ENCODE measurements around the gene DMAC2. TPM values are rescaled to one million over a fixed set of nuclear protein-coding genes. Genes with fewer than 3 reads are reported as not detected.
A peak's percentile ranks its signal among the peaks of the same experiment; 100 is the strongest.

The DMAC2 gene
- total RNA-seq, 1 donor from 2014 or later = 60.3 TPM

DNA sequence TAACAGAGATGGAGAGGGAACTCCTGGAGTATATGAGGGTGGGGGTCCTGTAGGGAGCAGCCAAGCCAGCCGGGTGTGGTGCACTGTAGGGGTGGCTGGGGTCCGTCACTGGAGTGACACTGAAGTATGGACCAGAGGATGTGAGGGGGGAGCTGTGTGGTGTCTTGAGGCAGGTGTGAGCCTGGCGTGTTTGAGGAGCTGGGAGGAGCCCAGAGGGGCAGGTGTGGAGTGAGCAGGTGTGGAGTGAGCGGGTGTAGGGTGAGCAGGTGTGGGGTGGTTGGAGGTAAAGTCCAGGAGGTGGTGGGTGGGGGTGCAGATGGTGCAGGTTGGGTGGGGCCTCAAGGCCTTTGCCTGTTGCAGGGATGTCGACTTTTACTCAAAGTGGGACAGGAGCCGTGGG is 18.4 kb downstream of the DMAC2 start:
- no peaks in the 10 kb centered on the region for H4K20me1 ChIP-seq (ENCODE audit: insufficient read depth, low read length)
- H3K4me3 ChIP-seq (ENCODE audit: insufficient read depth, low read depth, low read length) = no peak overlapping the region
- Mint-ChIP-seq H3K36me3 (ENCODE audit: low read depth, unreplicated experiment) (peaks cover 23% of the 10 kb centered on the region), H3K27ac (ENCODE audit: unreplicated experiment) (no peak overlapping the region), H3K27me3 (ENCODE audit: low read depth, unreplicated experiment) (no peaks in the 10 kb centered on the region), H3K4me1 (ENCODE audit: low read depth, unreplicated experiment) (no peaks in the 10 kb centered on the region), H3K4me3 (ENCODE audit: unreplicated experiment) (peak overlapping the region; percentile 20), H3K9me3 (ENCODE audit: unreplicated experiment) (no peaks in the 10 kb centered on the region)
- no peak overlapping the region for H2AFZ ChIP-seq (ENCODE audit: low read depth, low read length)
- peaks cover 4% of the 10 kb centered on the region for H3K36me3 ChIP-seq (ENCODE audit: insufficient read depth, low read length)
- H3K27ac ChIP-seq (ENCODE audit: low read depth, low read length) = no peak overlapping the region
- no peak for FAIRE-seq
- no peak overlapping the region for H3K9ac ChIP-seq (ENCODE audit: low read length)
- H3K4me2 ChIP-seq (ENCODE audit: low read length) = no peak overlapping the region
- no peak for DNase-seq (ENCODE audit: low read depth)
- H3K4me1 ChIP-seq (ENCODE audit: insufficient read depth, low read length) = no peaks in the 10 kb centered on the region
- no peaks in the 10 kb centered on the region for H3K79me2 ChIP-seq (ENCODE audit: insufficient read depth, low read length)
- no peaks in the 10 kb centered on the region for H3K27me3 ChIP-seq (ENCODE audit: insufficient read depth, low read length)
- no peaks in the 10 kb centered on the region for H3K9me3 ChIP-seq (ENCODE audit: insufficient read depth, low read depth, low read length)
- TF ChIP-seq CTCF (IDR thresholded peaks at IDR 0.05; ENCODE audit: insufficient read depth, low read depth, low read length) (no peak), EZH2 (IDR thresholded peaks at IDR 0.05; ENCODE audit: insufficient read depth, low read length) (no peak)

- Histone ChIP-seq H2AFZ (ENCODE audit: low read depth, low read length) (no peak overlapping the region), H3K4me2 (ENCODE audit: low read length) (no peak overlapping the region), H4K20me1 (ENCODE audit: insufficient read depth, low read length) (no peaks in the 10 kb centered on the region), H3K27me3 (ENCODE audit: insufficient read depth, low read length) (no peaks in the 10 kb centered on the region), H3K27ac (ENCODE audit: low read depth, low read length) (no peak overlapping the region), H3K9ac (ENCODE audit: low read length) (no peak overlapping the region), H3K79me2 (ENCODE audit: insufficient read depth, low read length) (no peaks in the 10 kb centered on the region), H3K9me3 (ENCODE audit: insufficient read depth, low read depth, low read length) (no peaks in the 10 kb centered on the region), H3K4me3 (ENCODE audit: insufficient read depth, low read depth, low read length) (no peak overlapping the region), H3K36me3 (ENCODE audit: insufficient read depth, low read length) (peaks cover 4% of the 10 kb centered on the region), H3K4me1 (ENCODE audit: insufficient read depth, low read length) (no peaks in the 10 kb centered on the region)
- Mint-ChIP-seq H3K9me3 (ENCODE audit: unreplicated experiment) (no peaks in the 10 kb centered on the region), H3K4me1 (ENCODE audit: low read depth, unreplicated experiment) (no peaks in the 10 kb centered on the region), H3K4me3 (ENCODE audit: unreplicated experiment) (no peak overlapping the region), H3K27me3 (ENCODE audit: low read depth, unreplicated experiment) (no peaks in the 10 kb centered on the region), H3K36me3 (ENCODE audit: low read depth, unreplicated experiment) (peaks cover 21% of the 10 kb centered on the region), H3K27ac (ENCODE audit: unreplicated experiment) (no peak overlapping the region)
- DNase-seq (ENCODE audit: low read depth) = no peak
- no peak for FAIRE-seq
- TF ChIP-seq CTCF (IDR thresholded peaks at IDR 0.05; ENCODE audit: insufficient read depth, low read depth, low read length) (no peak), EZH2 (IDR thresholded peaks at IDR 0.05; ENCODE audit: insufficient read depth, low read length) (no peak)
Observed at GRCh38 chr19:41420101-41420880, 19.4 kb downstream of the DMAC2 start.

DNA sequence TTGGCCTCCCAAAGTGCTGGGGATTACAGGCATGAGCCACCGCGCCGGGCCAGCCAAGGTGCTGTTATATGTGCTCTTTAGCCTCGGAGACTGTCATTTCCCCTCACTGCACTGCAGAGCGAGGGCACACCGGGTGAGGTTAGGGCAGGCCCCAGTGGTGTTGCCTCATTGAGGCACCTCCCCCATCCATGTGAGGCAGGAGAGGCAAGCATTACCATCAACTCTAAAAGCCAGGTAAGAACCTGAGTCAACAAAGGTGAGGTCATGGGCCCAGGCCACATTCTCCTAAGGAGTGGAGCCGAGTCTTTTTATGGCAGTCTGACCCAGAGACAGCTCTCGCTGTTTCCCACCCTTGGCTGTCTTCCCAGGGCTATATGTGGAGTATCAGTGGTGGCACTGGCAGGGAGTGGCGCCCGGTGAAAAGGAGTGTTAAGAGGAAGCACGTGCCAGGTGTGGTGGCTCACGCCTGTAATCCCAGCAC is 23.5 kb downstream of the DMAC2 start:
- FAIRE-seq (no peak), DNase-seq (ENCODE audit: low read depth) (no peak)
- H3K4me1 ChIP-seq (ENCODE audit: insufficient read depth, low read length) = no peaks in the 10 kb centered on the region
- no peak overlapping the region for H3K4me2 ChIP-seq (ENCODE audit: low read length)
- H4K20me1 ChIP-seq (ENCODE audit: insufficient read depth, low read length) = no peaks in the 10 kb centered on the region
- no peak overlapping the region for H2AFZ ChIP-seq (ENCODE audit: low read depth, low read length)
- no peak overlapping the region for H3K27ac ChIP-seq (ENCODE audit: low read depth, low read length)
- Mint-ChIP-seq H3K9me3 (ENCODE audit: unreplicated experiment) (no peaks in the 10 kb centered on the region), H3K4me1 (ENCODE audit: low read depth, unreplicated experiment) (peaks cover 2% of the 10 kb centered on the region), H3K27ac (ENCODE audit: unreplicated experiment) (no peak overlapping the region), H3K36me3 (ENCODE audit: low read depth, unreplicated experiment) (peaks cover 25% of the 10 kb centered on the region), H3K27me3 (ENCODE audit: low read depth, unreplicated experiment) (no peaks in the 10 kb centered on the region), H3K4me3 (ENCODE audit: unreplicated experiment) (no peak overlapping the region)
- H3K4me3 ChIP-seq (ENCODE audit: insufficient read depth, low read depth, low read length) = no peak overlapping the region
- no peaks in the 10 kb centered on the region for H3K79me2 ChIP-seq (ENCODE audit: insufficient read depth, low read length)
- H3K9me3 ChIP-seq (ENCODE audit: insufficient read depth, low read depth, low read length) = no peaks in the 10 kb centered on the region
- no peaks in the 10 kb centered on the region for H3K27me3 ChIP-seq (ENCODE audit: insufficient read depth, low read length)
- TF ChIP-seq CTCF (IDR thresholded peaks at IDR 0.05; ENCODE audit: insufficient read depth, low read depth, low read length) (no peak), EZH2 (IDR thresholded peaks at IDR 0.05; ENCODE audit: insufficient read depth, low read length) (no peak)
- H3K36me3 ChIP-seq (ENCODE audit: insufficient read depth, low read length) = peaks cover 10% of the 10 kb centered on the region
- no peak overlapping the region for H3K9ac ChIP-seq (ENCODE audit: low read length)
